Gastroesophageal sphincter (tissue), 3 donors: ENCODE data around the gene MSH3.

Experiments used
- EP300 ChIP-seq: sonication (generic); formaldehyde crosslinking; IDR thresholded peaks from one replicate; pipeline ENCODE4 v1.6.1; 2017; ENCODE audit warnings: antibody characterized with exemption, mild to moderate bottlenecking
- TF ChIP-seq, protein P1 (sequence below), 4 experiments: fragments of 200-600 bp in 2 of 4; fragments of 450-650 bp in 2 of 4; sonication (generic) in 1 of 4; IDR thresholded peaks; one replicate each; pipeline ENCODE4 v1.5.1; 2017 to 2019; ENCODE audit warnings: antibody characterized with exemption in 4 of 4, mild to moderate bottlenecking in 2 of 4, moderate library complexity in 2 of 4

DNA sequence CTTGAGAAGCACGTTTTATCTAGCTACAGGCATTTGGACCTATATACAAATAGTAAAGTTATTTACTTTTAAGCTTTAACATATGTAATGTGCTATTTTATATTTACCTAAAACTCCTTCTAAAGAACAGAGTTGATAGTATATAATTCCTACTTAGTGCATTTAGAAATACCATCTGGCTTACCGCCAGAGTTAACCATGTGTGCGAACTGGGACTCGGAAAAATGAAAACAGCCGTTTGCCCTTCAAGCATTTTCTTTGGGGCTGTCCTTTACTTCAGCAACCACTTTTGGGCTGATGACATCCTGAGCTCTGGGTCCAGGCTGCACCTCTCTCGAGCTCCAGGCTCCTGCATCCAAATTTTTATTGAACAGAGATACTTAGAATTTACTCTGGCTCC, 22.3 kb downstream of the MSH3 start:
- no peak for TF ChIP-seq EP300
- TF ChIP-seq, protein P1, sequence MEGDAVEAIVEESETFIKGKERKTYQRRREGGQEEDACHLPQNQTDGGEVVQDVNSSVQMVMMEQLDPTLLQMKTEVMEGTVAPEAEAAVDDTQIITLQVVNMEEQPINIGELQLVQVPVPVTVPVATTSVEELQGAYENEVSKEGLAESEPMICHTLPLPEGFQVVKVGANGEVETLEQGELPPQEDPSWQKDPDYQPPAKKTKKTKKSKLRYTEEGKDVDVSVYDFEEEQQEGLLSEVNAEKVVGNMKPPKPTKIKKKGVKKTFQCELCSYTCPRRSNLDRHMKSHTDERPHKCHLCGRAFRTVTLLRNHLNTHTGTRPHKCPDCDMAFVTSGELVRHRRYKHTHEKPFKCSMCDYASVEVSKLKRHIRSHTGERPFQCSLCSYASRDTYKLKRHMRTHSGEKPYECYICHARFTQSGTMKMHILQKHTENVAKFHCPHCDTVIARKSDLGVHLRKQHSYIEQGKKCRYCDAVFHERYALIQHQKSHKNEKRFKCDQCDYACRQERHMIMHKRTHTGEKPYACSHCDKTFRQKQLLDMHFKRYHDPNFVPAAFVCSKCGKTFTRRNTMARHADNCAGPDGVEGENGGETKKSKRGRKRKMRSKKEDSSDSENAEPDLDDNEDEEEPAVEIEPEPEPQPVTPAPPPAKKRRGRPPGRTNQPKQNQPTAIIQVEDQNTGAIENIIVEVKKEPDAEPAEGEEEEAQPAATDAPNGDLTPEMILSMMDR (IDR thresholded peaks at IDR 0.05) = no peak
